RWPE2 (cell line): ENCODE results near the gene ZNF467.

Experiments
- ATAC-seq: fragments of 200-7000 bp; cut with Tn5 transposase; 3 replicates; pipeline ENCODE4 v1.9.1; 2021; ENCODE audit warnings: low read depth
- DNase-seq: peaks from one replicate; pipeline ENCODE4 v3.0.0-alpha.2; 2020; ENCODE audit warnings: low spot score
- H3K27ac ChIP-seq: fragments of 450-650 bp; 2 replicates; pipeline ENCODE4 v1.5.1; 2017; ENCODE audit warnings: mild to moderate bottlenecking; ENCODE audit not compliant: poor library complexity, severe bottlenecking
- H3K27me3 ChIP-seq: fragments of 250-450 bp; sonication (Bioruptor Pico); 2 replicates; pipeline ENCODE4 v1.5.1; 2021; ENCODE audit warnings: mild to moderate bottlenecking, moderate library complexity; ENCODE audit not compliant: insufficient read depth, poor library complexity, severe bottlenecking
- H3K36me3 ChIP-seq: fragments of 250-450 bp; sonication (Bioruptor Pico); 2 replicates; pipeline ENCODE4 v1.5.1; 2020; ENCODE audit warnings: low read depth, mild to moderate bottlenecking, moderate library complexity
- H3K4me1 ChIP-seq: fragments of 250-450 bp; sonication (Bioruptor Pico); 2 replicates; pipeline ENCODE4 v1.5.1; 2021; ENCODE audit warnings: mild to moderate bottlenecking, moderate library complexity; ENCODE audit not compliant: insufficient read depth, poor library complexity, severe bottlenecking
- H3K4me3 ChIP-seq: fragments of 250-450 bp; sonication (Bioruptor Pico); 2 replicates; pipeline ENCODE4 v1.5.1; 2021; ENCODE audit warnings: mild to moderate bottlenecking, moderate library complexity; ENCODE audit not compliant: severe bottlenecking
- H3K9me3 ChIP-seq: fragments of 250-450 bp; sonication (Bioruptor Pico); 2 replicates; pipeline ENCODE4 v1.5.1; 2021; ENCODE audit warnings: mild to moderate bottlenecking, moderate library complexity; ENCODE audit not compliant: severe bottlenecking
- TF ChIP-seq, protein P1 (sequence below): fragments of 450-650 bp; IDR thresholded peaks from one replicate; pipeline ENCODE4 v1.5.1; 2017; ENCODE audit warnings: mild to moderate bottlenecking, moderate library complexity; ENCODE audit not compliant: poor library complexity, severe bottlenecking

ZNF467 gene

DNA sequence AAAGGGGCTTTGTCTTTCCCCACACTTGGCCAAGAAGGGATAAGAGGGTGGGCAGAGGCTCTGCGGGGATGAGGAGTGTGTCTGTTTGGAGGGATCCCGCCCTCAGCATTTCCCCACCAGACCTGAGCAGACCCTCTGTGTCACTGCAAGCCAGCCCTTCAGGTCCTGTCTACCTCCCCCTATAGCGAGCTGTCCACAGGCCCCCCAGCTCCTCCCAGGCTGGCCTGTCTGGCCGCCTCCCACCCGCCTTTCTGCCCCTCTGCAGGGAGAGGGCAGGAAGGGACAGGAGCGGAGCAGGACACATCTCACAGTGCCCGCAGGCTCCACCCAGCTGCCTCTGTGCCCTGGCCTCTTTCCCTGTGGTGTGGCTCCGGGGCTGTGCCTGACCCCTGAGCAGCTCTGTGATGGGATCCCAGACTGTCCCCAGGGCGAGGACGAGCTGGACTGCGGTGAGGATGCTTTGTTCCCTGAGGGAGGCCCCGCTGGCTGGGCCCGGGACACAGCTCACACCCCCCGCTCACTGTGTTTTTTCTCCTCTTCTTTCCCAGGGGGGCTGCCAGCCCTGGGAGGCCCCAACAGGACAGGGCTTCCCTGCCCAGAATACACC is 17.5 kb upstream of the ZNF467 start:
- TF ChIP-seq, protein P1, sequence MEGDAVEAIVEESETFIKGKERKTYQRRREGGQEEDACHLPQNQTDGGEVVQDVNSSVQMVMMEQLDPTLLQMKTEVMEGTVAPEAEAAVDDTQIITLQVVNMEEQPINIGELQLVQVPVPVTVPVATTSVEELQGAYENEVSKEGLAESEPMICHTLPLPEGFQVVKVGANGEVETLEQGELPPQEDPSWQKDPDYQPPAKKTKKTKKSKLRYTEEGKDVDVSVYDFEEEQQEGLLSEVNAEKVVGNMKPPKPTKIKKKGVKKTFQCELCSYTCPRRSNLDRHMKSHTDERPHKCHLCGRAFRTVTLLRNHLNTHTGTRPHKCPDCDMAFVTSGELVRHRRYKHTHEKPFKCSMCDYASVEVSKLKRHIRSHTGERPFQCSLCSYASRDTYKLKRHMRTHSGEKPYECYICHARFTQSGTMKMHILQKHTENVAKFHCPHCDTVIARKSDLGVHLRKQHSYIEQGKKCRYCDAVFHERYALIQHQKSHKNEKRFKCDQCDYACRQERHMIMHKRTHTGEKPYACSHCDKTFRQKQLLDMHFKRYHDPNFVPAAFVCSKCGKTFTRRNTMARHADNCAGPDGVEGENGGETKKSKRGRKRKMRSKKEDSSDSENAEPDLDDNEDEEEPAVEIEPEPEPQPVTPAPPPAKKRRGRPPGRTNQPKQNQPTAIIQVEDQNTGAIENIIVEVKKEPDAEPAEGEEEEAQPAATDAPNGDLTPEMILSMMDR, result no peak
- ATAC-seq (no peak), DNase-seq (no peak)
- no peaks in the 10 kb centered on the region for H3K4me1 ChIP-seq
- peaks cover 20% of the 10 kb centered on the region for H3K27me3 ChIP-seq
- H3K27ac ChIP-seq, result no peak overlapping the region
- H3K4me3 ChIP-seq, result no peak overlapping the region
- H3K36me3 ChIP-seq, result no peaks in the 10 kb centered on the region
- H3K9me3 ChIP-seq, result no peaks in the 10 kb centered on the region

DNA sequence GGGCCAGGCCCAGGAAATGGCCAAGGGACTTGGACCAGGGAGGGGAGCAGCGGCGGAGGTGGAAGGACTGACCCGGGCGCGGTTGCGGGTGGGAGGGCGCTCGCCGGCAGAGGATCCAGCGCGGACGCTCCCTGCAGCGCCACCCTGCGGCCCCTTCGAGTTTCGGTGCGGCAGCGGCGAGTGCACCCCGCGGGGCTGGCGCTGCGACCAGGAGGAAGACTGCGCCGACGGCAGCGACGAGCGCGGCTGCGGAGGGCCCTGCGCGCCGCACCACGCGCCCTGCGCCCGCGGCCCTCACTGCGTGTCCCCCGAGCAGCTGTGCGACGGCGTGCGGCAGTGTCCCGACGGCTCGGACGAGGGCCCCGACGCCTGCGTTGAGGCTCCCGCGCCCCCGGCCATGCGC is 16.8 kb upstream of the ZNF467 start:
- H3K4me3 ChIP-seq, result no peak overlapping the region
- H3K27ac ChIP-seq, result no peak overlapping the region
- no peak for DNase-seq
- H3K4me1 ChIP-seq, result no peaks in the 10 kb centered on the region
- TF ChIP-seq, protein P1, result peak; percentile 10
- no peaks in the 10 kb centered on the region for H3K36me3 ChIP-seq
- peaks cover 20% of the 10 kb centered on the region for H3K27me3 ChIP-seq
- no peaks in the 10 kb centered on the region for H3K9me3 ChIP-seq
- no peak for ATAC-seq

DNA sequence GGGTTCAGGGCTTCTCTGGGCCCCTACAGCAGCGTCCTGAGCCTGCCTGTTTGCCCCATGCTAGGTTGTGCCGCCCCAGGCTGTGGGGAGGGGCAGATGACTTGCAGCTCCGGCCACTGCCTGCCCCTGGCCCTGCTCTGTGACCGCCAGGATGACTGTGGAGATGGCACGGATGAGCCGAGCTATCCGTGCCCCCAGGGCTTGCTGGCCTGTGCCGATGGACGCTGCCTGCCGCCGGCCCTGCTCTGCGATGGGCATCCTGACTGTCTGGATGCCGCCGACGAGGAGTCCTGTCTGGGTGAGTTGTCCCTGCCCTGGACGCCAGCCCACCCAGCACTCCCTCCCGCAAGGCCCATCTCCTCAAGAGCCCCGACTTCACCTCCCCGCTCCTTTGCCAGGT is 15.7 kb upstream of the ZNF467 start:
- Histone ChIP-seq H3K27ac (no peak overlapping the region), H3K4me1 (no peaks in the 10 kb centered on the region), H3K36me3 (no peaks in the 10 kb centered on the region), H3K27me3 (peaks cover 20% of the 10 kb centered on the region), H3K4me3 (no peak overlapping the region), H3K9me3 (no peaks in the 10 kb centered on the region)
- TF ChIP-seq, protein P1, result no peak
- DNase-seq (no peak), ATAC-seq (no peak)

DNA sequence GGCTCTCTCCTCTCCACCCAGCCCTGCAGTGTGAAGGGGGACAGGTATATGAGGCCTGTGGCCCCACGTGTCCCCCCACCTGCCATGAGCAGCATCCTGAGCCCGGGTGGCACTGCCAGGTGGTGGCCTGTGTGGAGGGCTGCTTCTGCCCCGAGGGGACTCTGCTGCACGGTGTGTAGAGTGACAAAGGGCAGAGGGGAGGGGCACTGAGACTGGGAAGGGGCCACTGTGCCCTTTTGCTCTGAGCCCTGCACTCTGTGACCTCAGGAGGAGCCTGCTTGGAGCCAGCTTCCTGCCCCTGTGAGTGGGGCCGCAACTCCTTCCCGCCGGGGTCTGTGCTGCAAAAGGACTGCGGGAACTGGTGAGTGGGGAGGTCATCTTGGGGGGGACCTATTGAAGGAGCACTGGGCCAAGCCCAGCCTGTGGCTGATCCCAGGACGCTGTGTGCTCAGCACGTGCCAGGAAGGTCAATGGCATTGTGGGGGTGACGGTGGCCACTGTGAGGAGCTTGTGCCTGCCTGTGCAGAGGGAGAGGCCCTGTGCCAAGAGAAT is 15.0 kb upstream of the ZNF467 start:
- Histone ChIP-seq H3K9me3 (no peaks in the 10 kb centered on the region), H3K4me1 (no peaks in the 10 kb centered on the region), H3K4me3 (no peak overlapping the region), H3K27ac (no peak overlapping the region), H3K27me3 (peaks cover 20% of the 10 kb centered on the region), H3K36me3 (no peaks in the 10 kb centered on the region)
- DNase-seq (no peak), ATAC-seq (no peak)
- TF ChIP-seq, protein P1, result no peak

DNA sequence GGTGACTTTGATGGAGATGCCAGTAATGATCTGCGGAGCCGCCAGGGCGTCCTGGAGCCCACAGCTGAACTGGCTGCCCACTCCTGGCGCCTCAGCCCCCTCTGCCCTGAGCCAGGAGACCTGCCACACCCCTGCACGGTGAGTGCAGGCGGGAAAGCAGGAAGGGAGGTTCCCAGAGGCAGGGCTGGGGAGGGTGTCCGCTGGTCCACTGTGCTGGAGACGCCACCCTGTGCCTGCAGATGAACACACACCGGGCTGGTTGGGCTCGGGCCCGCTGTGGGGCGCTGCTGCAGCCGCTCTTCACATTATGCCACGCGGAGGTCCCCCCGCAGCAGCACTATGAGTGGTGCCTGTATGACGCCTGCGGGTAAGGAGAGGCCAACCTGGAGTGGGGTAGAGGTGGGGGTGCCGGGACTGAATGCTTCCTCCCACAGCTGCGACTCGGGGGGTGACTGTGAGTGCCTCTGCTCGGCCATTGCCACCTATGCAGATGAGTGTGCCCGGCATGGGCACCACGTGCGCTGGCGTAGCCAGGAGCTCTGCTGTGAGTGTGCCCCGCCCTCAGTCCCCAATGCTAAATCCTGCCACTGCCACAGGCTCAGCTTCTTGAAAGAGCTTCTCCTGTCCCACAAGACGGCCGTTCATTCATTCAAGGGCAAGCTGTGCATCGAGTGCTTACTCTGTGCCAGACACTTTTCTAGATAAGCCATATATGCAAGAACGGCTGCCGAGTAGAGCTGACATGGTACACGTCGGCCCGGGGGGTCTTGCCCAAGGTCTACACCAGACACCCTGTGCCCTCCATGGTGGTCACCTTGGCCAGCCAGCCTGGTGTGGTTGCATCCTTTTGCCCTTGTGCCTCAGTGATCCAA is 14.3 kb upstream of the ZNF467 start:
- peaks cover 20% of the 10 kb centered on the region for H3K27me3 ChIP-seq
- no peaks in the 10 kb centered on the region for H3K9me3 ChIP-seq
- no peak overlapping the region for H3K27ac ChIP-seq
- no peak overlapping the region for H3K4me3 ChIP-seq
- no peaks in the 10 kb centered on the region for H3K4me1 ChIP-seq
- no peaks in the 10 kb centered on the region for H3K36me3 ChIP-seq
- DNase-seq (no peak), ATAC-seq (peak; percentile 29)
- TF ChIP-seq, protein P1, result no peak
